ENCODE results near the gene ANTXRL. TPM values are rescaled to one million over a fixed set of nuclear protein-coding genes. Genes with fewer than 3 reads are reported as not detected.

The ANTXRL gene
- total RNA-seq, 2 experiments from 2014 or later = 0.95 TPM; not detected in 1

GRCh38 chr10:46291817-46292572 is 5.2 kb downstream of the ANTXRL start:
- no peaks in the 10 kb centered on the region for H3K9me3 ChIP-seq (ENCODE audit: low read length)
- H3K4me2 ChIP-seq (ENCODE audit: low read length) = no peak overlapping the region
- no peak overlapping the region for H3K4me3 ChIP-seq (ENCODE audit: low read depth, low read length, poor library complexity, severe bottlenecking)
- no peak for TF ChIP-seq CTCF (conservative IDR thresholded peaks at IDR 0.05; ENCODE audit: low read length)
- TF ChIP-seq EZH2phosphoT487 (IDR thresholded peaks at IDR 0.05; ENCODE audit: borderline replicate concordance, low read depth, low read length) = no peak
- POLR2A ChIA-PET = no interaction called here
- no peak for DNase-seq (ENCODE audit: low spot score)
- no peak overlapping the region for H2AFZ ChIP-seq (ENCODE audit: low read length)
- H3K27ac ChIP-seq (ENCODE audit: low read depth, low read length, poor library complexity, severe bottlenecking) = no peak overlapping the region
- H3K9me2 ChIP-seq (ENCODE audit: insufficient read depth, low read length) = no peaks in the 10 kb centered on the region
- CTCF ChIA-PET (ENCODE audit: unreplicated experiment) = no interaction called here
- H3K4me1 ChIP-seq (ENCODE audit: insufficient read depth, low read length, poor library complexity, severe bottlenecking) = peaks cover 26% of the 10 kb centered on the region
- no peaks in the 10 kb centered on the region for H3K79me2 ChIP-seq (ENCODE audit: insufficient read depth, low read depth, low read length)
- no peaks in the 10 kb centered on the region for H4K20me1 ChIP-seq (ENCODE audit: insufficient read depth, low read length)
- intact Hi-C loops (cut with micrococcal nuclease; ENCODE audit: unreplicated experiment) = no loop called here
- BruUV-seq (replicated peaks) = no TSS peak
- H3K36me3 ChIP-seq (ENCODE audit: insufficient read depth, low read length) = no peaks in the 10 kb centered on the region

GRCh38 chr10:46292573-46293023 is 5.8 kb downstream of the ANTXRL start:
- TF ChIP-seq CTCF (conservative IDR thresholded peaks at IDR 0.05; ENCODE audit: low read length) = no peak
- TF ChIP-seq EZH2phosphoT487 (IDR thresholded peaks at IDR 0.05; ENCODE audit: borderline replicate concordance, low read depth, low read length) = no peak
- no peak overlapping the region for H3K4me3 ChIP-seq (ENCODE audit: low read depth, low read length, poor library complexity, severe bottlenecking)
- intact Hi-C loops (cut with micrococcal nuclease; ENCODE audit: unreplicated experiment) = no loop called here
- no peak for DNase-seq (ENCODE audit: low spot score)
- no TSS peak for BruUV-seq (replicated peaks)
- ChIA-PET POLR2A (no interaction called here), CTCF (ENCODE audit: unreplicated experiment) (no interaction called here)
- no peak overlapping the region for H3K4me2 ChIP-seq (ENCODE audit: low read length)
- no peaks in the 10 kb centered on the region for H3K9me3 ChIP-seq (ENCODE audit: low read length)
- H3K79me2 ChIP-seq (ENCODE audit: insufficient read depth, low read depth, low read length) = no peaks in the 10 kb centered on the region
- no peak overlapping the region for H3K27ac ChIP-seq (ENCODE audit: low read depth, low read length, poor library complexity, severe bottlenecking)
- H4K20me1 ChIP-seq (ENCODE audit: insufficient read depth, low read length) = no peaks in the 10 kb centered on the region
- H2AFZ ChIP-seq (ENCODE audit: low read length) = no peak overlapping the region
- H3K9me2 ChIP-seq (ENCODE audit: insufficient read depth, low read length) = no peaks in the 10 kb centered on the region
- peaks cover 30% of the 10 kb centered on the region for H3K4me1 ChIP-seq (ENCODE audit: insufficient read depth, low read length, poor library complexity, severe bottlenecking)
- no peaks in the 10 kb centered on the region for H3K36me3 ChIP-seq (ENCODE audit: insufficient read depth, low read length)

GRCh38 chr10:46293228-46293627 is 6.4 kb downstream of the ANTXRL start:
- no peak overlapping the region for H2AFZ ChIP-seq (ENCODE audit: low read length)
- no peaks in the 10 kb centered on the region for H3K79me2 ChIP-seq (ENCODE audit: insufficient read depth, low read depth, low read length)
- no peaks in the 10 kb centered on the region for H4K20me1 ChIP-seq (ENCODE audit: insufficient read depth, low read length)
- no peaks in the 10 kb centered on the region for H3K9me2 ChIP-seq (ENCODE audit: insufficient read depth, low read length)
- POLR2A ChIA-PET = interaction anchor here (0.6 kb wide), 1 partner anchor 8 kb away, joined by 3 read pairs; no protein-coding TSS in a partner anchor
- H3K36me3 ChIP-seq (ENCODE audit: insufficient read depth, low read length) = no peaks in the 10 kb centered on the region
- DNase-seq (ENCODE audit: low spot score) = no peak
- intact Hi-C loops (cut with micrococcal nuclease; ENCODE audit: unreplicated experiment) = no loop called here
- no peak overlapping the region for H3K27ac ChIP-seq (ENCODE audit: low read depth, low read length, poor library complexity, severe bottlenecking)
- H3K9me3 ChIP-seq (ENCODE audit: low read length) = no peaks in the 10 kb centered on the region
- H3K4me3 ChIP-seq (ENCODE audit: low read depth, low read length, poor library complexity, severe bottlenecking) = no peak overlapping the region
- BruUV-seq (replicated peaks) = no TSS peak
- CTCF ChIA-PET (ENCODE audit: unreplicated experiment) = no interaction called here
- H3K4me1 ChIP-seq (ENCODE audit: insufficient read depth, low read length, poor library complexity, severe bottlenecking) = peaks cover 31% of the 10 kb centered on the region
- TF ChIP-seq CTCF (conservative IDR thresholded peaks at IDR 0.05; ENCODE audit: low read length) = no peak
- TF ChIP-seq EZH2phosphoT487 (IDR thresholded peaks at IDR 0.05; ENCODE audit: borderline replicate concordance, low read depth, low read length) = no peak
- H3K4me2 ChIP-seq (ENCODE audit: low read length) = no peak overlapping the region
